ENCODE measurements around the gene HSD17B14. TPM values are rescaled to one million over a fixed set of nuclear protein-coding genes. Genes with fewer than 3 reads are reported as not detected.
A peak's percentile ranks its signal among the peaks of the same experiment; 100 is the strongest.
"Not testable (repeated sequence)": the region's sequence is repeated elsewhere in the genome, so short reads cannot be mapped to it uniquely, and the experiment has no call there.

Gene HSD17B14
- total RNA-seq, result 1.9 TPM
- long read RNA-seq, partial matches to known transcripts, result 0 of 2 reads
- long read RNA-seq, other reads (novel, unspliced or antisense), result 2 of 2 reads

DNA sequence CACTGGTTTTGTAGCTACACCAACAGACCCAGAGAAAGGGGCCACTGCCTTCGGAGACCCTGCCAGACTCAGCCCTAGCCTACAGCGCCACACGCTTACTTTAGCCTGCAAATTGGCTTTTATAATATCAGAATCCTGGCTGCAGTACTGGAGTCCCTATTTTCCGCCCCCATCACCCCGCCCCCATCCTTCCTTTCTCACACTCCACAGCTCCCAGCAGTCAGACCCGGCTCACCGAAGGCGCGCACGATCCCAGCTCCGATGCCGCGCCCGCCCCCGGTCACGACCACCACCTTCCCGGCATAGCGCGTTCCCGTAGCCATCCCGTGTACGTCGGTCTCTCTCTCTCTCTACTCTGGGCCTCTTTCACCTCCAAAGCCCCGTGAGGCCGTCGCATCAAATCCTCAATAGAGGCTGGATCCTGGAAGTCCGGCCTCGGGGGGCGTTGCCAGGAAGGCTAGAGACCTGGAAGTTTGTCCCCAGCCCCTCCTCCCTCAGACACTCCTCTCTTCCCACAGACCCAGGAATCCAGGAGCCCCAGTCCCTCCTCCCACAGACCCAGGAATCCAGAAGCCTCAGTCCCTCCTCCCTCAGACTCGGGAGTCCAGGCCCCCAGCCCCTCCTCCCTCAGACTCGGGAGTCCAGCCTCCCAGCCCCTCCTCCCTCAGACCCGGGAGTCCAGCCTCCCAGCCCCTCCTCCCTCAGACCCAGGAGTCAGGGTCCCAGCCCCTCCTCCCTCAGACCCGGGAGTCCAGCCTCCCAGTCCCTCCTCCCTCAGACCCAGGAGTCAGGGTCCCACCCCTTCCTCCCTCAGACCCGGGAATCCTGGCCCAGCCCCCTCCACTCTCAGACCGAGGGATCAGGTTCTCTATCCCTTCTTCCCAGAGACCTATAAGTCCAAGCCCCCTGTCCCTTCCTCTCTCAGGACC, at the start of gene HSD17B14:
TSS of gene HSD17B14 (minus strand) at position 403 of the 929 bp plus-strand sequence. CDS start at position 323, 80 bp downstream.
- DNase-seq (peak; percentile 47), ATAC-seq (ENCODE audit: poor library complexity) (peak; percentile 26)
- intact Hi-C loops (cut with DNase I), result loop anchor here (1.0 kb wide), 1 partner anchor 42 kb away; no protein-coding TSS in a partner anchor

DNA sequence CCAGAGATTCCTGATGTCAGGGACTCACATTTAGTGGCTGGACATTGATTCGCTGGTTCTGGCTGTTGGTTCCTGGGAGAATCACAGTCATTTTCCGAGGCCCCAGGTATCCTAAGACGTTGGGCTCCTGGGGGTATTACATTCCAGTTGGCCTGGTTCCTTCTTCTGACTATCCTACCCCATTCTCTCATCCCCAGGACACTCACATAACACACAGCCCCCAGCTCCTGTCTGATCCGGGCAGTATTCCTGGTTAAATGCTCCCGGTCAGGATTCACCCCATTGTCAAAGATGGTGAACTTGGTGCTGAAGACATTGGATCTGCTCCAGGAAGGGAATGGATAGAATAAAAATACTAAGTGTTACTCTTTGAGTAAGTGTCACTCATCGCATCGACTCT, 47.4 kb upstream of the HSD17B14 start:
- intact Hi-C loops (cut with DNase I), result no loop called here
- ATAC-seq (ENCODE audit: poor library complexity), result no peak
- DNase-seq, result no peak

DNA sequence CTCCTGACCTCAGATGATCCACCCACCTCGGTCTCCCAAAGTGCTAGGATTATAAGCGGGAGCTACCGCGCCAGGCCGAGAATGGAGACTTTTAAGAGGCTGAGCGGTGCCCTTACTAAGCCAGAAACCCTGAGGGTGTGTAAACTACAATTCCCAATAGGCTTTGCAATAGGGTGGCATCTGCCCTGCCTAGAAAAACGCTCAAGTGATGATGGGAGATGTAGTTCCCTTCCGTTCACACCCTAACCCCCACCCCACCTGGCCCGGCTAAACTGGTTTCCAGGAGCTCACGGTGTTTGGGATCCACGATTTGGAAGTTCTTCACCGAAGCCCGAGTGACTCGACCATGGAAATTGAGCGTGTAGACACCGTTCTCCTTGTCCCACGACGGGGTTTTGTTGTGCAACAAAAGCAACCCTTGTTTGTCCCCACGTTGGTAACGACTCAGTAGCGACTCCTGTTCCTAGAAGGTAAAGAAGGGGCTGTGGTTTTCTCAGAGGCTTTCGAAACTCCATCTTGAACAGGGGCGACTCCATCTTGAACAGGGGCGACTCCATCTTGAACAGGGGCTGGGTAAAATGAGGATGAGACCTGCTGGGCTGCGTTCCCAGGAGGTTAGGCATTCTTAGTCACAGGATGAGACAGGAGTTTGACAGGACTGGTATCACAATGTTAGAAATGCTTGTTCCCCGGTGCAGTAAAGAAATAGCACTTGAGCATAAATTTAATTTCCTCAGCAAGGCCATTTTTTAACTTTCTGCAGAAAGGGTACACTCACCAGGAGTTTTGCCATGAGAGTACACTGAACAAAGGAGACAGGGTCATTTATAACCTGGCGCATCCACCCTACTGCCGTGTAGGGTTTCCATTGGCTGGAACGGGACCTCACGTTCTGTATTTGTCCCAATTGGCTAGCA, 45.7 kb upstream of the HSD17B14 start:
- intact Hi-C loops (cut with DNase I), result no loop called here
- ATAC-seq (ENCODE audit: poor library complexity) (peak; percentile 35), DNase-seq (no peak)

DNA sequence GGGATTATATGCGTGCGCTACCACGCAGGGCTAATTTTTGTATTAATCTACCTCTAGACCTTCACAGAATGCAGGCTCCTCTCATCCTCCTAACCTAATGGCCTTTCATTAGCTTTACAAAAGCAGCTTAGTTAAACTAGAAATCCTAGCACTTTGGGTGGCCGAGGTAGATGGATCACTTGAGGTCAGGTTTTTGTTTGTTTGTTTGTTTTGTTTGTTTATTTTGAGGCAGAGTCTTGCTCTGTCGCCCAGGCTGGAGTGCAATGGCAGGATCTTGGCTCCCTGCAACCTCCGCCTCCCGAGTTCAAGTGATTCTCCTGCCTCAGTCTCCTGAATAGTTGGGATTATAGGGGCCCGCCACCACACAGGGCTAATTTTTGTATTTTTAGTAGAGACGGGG, 43.4 kb upstream of the HSD17B14 start:
- intact Hi-C loops (cut with DNase I); ATAC-seq (ENCODE audit: poor library complexity); DNase-seq: not testable (repeated sequence)

DNA sequence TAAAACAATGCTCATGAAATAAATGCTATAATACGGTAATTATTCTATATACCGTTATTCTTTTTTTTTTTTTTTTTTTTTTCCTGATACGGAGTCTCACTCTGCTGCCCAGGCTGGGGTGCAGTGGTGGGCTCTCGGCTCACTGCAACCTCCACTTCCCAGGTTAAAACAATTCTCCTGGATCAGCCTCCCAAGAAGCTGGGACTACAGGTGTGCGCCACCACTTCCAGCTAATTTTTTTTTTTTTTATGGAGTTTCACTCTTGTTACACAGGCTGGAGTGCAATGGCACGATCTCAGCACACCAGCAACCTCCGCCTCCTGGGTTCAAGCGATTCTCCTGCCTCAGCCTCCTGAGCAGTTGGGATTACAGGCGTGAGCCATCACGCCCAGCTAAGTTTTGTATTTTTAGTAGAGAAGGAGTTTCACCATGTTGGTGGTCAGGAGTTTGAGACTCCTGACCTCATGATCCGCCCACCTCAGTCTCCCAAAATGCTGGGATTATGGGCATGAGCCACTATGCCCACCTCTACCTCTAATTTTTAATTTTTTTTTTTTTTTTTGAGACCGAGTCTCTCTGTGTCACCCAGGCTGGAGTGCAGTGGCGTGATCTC, 42.8 kb upstream of the HSD17B14 start:
- no peak for ATAC-seq (ENCODE audit: poor library complexity)
- intact Hi-C loops (cut with DNase I), result no loop called here
- no peak for DNase-seq

DNA sequence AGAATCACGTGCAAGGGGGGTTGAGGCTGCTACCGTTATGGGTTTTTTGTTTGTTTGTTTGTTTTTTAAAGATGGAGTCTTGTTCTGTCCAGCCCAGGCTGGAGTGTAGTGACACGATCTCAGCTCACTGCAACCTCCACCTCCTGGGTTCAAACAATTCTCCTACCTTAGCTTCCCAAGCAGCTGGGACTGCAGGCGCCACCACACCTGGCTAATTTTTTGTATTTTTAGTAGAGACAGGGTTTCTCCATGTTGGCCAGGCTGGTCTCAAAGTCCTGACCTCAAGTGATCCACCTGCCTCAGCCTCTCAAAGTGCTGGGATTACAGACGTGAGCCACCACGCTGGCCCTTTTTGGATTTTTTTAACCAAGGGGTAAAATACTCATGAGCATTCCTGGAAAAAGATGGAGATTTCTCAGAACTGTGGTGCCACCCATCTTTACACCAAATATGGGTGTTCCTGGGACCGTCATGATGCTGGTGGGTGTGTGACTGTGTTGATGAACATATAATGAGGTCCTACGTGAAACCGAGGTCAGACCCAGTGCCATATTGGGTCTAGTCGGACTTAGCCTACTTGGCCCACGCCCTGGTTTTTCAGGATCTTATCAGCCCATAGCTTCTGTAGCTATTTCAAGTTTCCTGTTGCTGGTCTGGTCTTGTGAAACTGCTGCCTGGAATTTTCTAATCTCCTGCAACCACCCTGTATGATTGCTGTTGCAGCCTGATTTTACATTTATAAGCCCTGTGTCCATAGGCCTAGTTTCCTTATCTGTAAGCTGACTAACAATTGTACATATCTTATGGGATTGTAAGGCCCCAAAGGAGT, 42.1 kb upstream of the HSD17B14 start:
- intact Hi-C loops (cut with DNase I), result no loop called here
- ATAC-seq (ENCODE audit: poor library complexity) (peak; percentile 51), DNase-seq (peak; percentile 65)

DNA sequence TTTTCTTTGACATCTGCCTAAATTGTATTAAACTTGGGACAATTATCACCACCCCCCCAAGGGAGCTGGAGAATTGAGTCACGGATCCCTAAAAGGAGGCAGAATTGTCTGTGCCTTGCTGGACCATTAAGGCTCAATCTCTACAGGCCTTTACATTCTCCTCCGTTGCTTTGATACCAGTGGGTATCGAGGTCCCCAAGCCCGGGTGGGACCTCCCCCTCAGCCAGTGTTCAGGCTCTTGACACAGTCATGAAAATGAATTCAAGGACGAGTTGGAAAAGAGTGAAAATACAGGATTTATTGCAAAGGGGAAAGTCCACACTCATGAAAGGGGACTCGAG, 41.5 kb upstream of the HSD17B14 start:
- no peak for ATAC-seq (ENCODE audit: poor library complexity)
- intact Hi-C loops (cut with DNase I), result no loop called here
- no peak for DNase-seq

DNA sequence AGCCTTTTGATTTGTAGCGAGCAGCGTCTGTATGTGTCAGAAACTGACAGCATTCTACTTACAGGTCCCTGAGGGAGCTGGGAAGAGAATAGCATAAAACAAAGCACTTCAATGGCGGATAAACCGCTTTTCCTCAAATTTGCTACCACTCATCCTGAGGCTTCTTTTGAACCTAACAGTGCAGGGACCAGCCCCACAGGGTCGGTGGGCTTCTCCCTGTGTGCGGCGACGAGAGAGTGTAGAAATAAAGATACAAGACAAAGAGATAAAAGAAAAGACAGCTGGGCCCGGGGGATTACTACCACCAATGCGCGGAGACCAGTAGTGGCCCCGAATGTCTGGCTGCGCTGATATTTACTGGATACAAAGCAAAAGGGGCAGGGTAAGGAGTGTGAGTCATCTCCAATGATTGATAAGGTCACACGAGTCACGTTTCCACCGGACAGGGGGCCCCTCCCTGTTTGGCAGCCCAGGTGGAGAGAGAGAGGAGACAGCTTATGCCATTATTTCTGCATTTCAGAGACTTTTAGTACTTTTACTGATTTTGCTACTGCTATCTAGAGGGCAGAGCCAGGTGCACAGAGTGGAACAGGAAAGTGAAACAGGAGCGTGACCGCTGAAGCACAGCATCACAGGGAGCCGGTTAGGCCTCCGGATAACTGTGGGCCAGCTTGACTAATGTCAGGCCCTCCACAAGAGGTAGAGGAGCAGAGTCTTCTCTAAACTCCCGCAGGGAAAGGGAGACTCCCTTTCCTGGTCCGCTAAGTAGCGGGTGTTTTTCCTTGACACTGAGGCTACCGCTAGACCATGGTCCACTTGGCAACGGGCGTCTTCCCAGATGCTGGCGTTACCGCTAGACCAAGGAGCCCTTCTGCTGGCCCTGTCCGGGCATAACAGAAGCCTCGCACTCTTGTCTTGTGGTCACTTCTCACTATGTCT, 40.0 kb upstream of the HSD17B14 start:
- intact Hi-C loops (cut with DNase I); DNase-seq; ATAC-seq (ENCODE audit: poor library complexity): not testable (repeated sequence)

DNA sequence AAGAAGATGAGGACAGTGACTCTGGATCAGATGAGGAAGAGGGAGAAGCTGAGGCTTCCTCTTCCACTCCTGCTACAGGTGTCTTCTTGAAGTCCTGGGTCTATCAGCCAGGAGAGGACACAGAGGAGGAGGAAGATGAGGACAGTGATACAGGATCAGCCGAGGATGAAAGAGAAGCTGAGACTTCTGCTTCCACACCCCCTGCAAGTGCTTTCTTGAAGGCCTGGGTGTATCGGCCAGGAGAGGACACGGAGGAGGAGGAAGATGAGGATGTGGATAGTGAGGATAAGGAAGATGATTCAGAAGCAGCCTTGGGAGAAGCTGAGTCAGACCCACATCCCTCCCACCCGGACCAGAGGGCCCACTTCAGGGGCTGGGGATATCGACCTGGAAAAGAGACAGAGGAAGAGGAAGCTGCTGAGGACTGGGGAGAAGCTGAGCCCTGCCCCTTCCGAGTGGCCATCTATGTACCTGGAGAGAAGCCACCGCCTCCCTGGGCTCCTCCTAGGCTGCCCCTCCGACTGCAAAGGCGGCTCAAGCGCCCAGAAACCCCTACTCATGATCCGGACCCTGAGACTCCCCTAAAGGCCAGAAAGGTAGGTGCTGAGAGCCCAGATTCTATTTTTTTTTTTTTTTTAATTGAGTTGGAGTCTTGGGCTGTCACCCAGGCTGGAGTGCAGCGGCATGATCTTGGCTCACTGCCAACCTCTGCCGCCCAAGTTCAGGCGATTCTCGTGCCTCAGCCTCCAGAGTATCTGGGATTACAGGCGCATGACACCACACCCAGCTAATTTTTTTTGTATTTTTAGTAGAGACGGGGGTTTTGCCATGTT, 38.2 kb upstream of the HSD17B14 start:
- intact Hi-C loops (cut with DNase I), result loop anchor here (1.0 to 5.0 kb wide), 2 partner anchors 23 to 93 kb away; partner anchors contain the start of gene FTL
- no peak for DNase-seq
- ATAC-seq (ENCODE audit: poor library complexity), result no peak

DNA sequence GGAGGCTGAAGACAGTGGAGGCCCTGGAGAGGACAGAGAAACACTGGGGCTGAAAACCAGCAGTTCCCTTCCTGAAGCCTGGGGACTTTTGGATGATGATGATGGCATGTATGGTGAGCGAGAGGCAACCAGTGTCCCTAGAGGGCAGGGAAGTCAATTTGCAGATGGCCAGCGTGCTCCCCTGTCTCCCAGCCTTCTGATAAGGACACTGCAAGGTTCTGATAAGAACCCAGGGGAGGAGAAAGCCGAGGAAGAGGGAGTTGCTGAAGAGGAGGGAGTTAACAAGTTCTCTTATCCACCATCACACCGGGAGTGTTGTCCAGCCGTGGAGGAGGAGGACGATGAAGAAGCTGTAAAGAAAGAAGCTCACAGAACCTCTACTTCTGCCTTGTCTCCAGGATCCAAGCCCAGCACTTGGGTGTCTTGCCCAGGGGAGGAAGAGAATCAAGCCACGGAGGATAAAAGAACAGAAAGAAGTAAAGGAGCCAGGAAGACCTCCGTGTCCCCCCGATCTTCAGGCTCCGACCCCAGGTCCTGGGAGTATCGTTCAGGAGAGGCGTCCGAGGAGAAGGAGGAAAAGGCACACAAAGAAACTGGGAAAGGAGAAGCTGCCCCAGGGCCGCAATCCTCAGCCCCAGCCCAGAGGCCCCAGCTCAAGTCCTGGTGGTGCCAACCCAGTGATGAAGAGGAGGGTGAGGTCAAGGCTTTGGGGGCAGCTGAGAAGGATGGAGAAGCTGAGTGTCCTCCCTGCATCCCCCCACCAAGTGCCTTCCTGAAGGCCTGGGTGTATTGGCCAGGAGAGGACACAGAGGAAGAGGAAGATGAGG, 37.4 kb upstream of the HSD17B14 start:
- ATAC-seq (ENCODE audit: poor library complexity), result peak; percentile 4
- intact Hi-C loops (cut with DNase I), result loop anchor here (5.0 kb wide), 1 partner anchor 94 kb away; the partner anchor contains the start of gene FTL
- DNase-seq, result no peak

DNA sequence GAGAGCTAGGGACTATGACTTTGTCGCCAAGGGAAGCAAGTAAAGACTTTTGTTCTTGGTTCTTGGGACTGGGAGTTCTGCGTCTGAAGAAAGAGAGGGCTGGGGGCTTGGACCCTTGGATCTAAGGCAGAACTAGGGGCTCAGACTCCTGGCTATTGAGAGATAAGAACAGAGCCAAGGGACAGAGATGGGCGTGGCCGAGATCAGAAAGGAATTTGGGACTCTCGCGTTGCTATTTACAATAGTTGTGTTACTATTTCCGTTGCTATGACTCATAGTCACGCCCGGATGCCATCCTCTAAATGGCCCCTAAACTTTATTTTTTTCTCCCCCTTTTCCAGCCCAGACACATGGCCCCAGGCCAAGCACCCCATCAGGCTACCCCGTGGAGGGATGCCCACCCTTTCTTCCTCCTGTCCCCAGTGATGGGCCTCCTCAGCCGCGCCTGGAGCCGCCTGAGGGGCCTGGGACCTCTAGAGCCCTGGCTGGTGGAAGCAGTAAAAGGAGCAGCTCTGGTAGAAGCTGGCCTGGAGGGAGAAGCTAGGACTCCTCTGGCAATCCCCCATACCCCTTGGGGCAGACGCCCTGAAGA, 36.7 kb upstream of the HSD17B14 start:
- intact Hi-C loops (cut with DNase I), result loop anchor here (5.0 kb wide), 1 partner anchor 94 kb away; the partner anchor contains the start of gene FTL
- ATAC-seq (ENCODE audit: poor library complexity) (peak; percentile 77), DNase-seq (peak; percentile 90)

DNA sequence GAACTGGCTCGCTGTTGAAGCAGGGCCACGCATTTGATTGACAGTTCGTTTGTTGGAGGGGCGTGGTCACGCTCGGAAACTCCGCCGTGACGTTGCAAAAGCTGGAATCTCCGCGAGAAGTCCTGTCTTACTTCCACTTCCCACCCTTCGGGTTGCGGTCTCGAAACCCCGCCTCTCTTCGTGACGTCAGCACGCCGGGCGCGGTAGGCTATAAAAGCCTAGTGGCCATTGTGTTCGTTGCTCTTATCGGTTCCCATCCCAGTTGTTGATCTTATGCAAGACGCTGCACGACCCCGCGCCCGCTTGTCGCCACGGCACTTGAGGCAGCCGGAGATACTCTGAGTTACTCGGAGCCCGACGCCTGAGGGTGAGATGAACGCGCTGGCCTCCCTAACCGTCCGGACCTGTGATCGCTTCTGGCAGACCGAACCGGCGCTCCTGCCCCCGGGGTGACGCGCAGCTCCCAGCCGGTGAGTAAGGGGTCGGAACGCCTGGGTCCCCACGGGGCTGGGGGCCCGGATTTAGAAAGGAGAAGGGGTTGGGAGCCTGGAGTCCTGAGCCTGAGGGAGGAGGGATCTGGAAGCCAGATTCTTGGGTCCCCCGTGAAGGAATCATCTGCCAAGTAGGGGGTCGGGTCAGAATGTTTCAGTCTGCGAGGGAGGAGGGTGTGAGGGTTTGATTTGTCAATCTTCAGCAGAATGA, 36.0 kb upstream of the HSD17B14 start, which contains the start of gene PPP1R15A:
TSS of gene PPP1R15A (plus strand) at position 240 of the 702 bp plus-strand sequence. CDS start 813 bp downstream, outside the sequence.
- ATAC-seq (ENCODE audit: poor library complexity) (peak; percentile 82), DNase-seq (peak; percentile 99)
- intact Hi-C loops (cut with DNase I), result loop anchor here (5.0 kb wide), 1 partner anchor 95 kb away; the partner anchor contains the start of gene FTL

DNA sequence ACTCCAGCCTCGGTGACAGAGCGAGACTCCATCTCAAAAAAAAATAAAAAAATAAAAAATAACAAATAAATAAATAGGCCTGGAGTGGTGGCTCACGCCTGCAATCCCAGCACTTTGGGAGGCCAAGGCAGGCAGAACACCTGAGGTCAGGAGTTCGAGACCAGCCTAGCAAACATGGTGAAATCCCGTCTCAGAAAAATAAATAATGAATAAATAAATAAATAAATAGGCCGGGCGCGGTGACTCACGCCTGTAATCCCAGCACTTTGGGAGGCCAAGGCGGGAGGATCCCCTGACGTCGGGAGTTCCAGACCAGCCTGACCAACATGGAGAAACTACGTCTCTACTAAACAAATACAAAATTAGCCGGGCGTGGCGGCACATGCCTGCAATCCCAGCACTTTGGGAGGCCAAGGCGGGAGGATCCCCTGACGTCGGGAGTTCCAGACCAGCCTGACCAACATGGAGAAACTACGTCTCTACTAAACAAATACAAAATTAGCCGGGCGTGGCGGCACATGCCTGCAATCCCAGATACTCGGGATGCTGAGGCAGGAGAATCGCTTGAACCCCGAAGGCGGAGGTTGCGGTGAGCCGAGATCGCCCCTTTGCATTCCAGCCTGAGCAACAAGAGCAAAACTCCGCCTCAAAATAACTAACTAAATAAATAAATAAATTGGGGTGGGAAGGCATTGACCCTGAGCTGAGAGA, 35.3 kb upstream of the HSD17B14 start:
- not testable (repeated sequence) for DNase-seq; ATAC-seq (ENCODE audit: poor library complexity)
- intact Hi-C loops (cut with DNase I), result loop anchor here (5.0 kb wide), 1 partner anchor 96 kb away; the partner anchor contains the start of gene FTL
